Amygdala (tissue), 56 donors: ENCODE measurements around the gene THSD7B.
"Not testable (repeated sequence)": the region's sequence is repeated elsewhere in the genome, so short reads cannot be mapped to it uniquely, and the experiment has no call there.

Experiments
- DNase-seq, 56 donors: peaks; one replicate each; lab custom pipeline; 2025; lab: John Stamatoyannopoulos, UW

Gene THSD7B

DNA sequence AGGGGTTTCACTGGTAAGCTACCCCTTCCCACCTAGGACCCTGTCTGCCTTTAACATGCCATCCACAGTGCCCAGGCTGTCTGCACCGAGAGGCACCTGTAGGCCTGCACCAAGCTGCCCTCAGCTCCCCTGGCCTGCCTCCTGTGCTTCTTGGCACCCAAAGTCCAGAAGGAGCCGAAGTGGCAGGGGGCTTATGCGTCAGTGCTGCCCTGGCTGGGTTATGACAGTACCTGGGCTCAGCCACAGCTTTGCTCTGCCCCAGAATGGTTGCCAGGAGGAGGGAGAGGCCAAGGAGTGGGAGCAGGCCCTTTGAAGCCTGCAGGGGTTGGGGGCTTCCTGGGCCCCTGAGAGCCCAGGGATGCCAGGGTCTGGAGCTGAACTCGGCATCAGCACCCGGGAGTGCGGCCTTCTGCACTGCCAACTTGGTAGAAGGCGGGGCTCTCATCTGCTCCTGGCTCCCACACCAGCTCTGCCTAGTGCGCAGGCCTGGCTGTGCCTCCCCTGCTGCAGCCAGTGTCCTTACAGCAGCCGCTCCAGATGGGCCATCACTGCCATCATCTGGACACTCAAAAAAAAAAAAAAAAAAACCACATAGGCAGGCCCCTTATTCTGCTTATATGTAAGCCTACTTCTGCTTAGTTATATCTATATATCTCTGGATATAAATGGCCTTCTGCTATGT lies 155.4 kb downstream of the THSD7B start:
- DNase-seq: no peak

DNA sequence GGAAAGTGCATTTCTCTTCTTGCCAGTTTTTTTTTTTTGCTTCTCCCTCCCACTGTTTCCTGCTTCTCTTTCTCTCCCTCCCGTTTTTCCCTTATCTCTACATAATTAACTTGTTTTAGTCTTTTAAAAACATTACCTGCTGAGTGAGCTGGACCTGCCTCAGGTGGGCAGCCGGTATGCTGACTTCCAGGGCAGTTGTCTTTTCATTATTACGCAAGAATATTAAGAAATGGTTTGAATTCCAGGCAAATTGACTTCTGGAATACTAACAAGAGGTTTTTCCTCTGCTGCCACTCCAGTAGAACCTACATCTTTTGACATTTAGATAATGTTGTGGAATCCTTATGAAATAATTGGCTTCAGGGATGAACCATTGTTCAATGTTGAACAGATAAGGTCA lies 161.8 kb downstream of the THSD7B start:
- no peak for DNase-seq

DNA sequence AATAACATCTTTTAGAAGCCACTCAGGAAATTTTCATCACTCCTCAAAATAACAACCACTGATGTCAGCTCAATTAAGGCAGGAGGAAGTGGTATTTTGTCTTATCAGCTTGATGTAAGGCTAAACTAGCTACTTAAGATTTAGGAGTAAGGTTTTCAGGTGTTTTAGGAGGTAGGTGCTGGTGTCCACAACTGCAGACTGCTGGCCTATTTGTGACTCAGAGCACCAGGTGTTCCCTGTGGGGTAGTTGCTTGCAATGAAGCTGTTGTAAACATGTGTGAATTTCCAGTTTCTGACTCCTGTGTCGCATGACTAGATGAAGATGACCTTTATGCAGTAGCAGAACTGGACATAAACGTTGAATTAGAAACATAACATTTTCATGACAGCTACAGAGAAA lies 164.2 kb downstream of the THSD7B start:
- DNase-seq: no peak

GRCh38 chr2:136932700-136933099 lies 167.4 kb downstream of the THSD7B start:
- DNase-seq: no peak

- no peak for DNase-seq
Observed at GRCh38 chr2:136935119-136935518, 169.8 kb downstream of the THSD7B start.

- no peak for DNase-seq
Observed at GRCh38 chr2:136956050-136956449, 190.7 kb downstream of the THSD7B start.

GRCh38 chr2:136957044-136957443 lies 191.7 kb downstream of the THSD7B start:
- no peak for DNase-seq

GRCh38 chr2:136962105-136962725 lies 196.9 kb downstream of the THSD7B start:
- DNase-seq: no peak

- DNase-seq: no peak
Observed at GRCh38 chr2:136966485-136966884, 201.1 kb downstream of the THSD7B start.

DNA sequence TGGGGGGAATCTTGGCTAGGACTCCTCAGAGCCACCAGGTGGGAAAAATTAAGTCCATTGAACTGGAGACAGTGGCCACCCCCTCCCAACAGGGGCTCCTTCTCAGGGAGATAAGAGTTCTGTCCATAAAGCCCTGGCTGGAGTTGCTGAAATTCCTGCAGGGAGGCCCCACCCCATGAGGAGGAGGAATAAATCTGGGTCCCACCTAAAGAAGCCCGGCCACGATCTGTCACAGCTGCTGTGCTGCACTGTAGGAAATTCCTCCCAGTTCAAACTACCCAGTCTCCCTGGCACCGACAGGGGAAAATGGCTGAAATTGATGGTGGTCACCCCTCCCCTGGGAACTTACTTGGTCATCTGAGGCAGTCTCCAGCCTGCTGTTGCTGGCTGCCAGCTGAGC lies 215.0 kb downstream of the THSD7B start:
- no peak for DNase-seq

GRCh38 chr2:136981689-136982088 lies 216.3 kb downstream of the THSD7B start:
- DNase-seq: not testable (repeated sequence)

DNA sequence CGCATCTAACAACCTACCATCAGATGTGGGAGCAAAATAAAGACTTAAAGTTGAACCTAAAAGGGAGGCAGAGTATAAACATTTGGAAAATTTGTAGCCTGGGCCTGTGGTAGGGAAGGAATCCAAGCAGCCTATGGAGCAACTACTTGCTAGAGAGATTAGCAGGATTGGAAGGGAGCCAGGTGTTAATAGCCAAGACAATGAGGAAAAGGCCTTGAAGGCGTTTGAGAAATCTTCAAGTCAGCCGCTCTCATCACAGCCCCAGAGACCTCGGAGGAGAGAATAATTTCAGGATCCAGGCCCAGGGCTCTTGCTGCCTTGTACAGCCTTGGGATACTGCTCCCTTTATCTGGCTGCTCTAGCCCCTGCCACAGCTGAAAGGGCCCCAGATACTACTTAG lies 219.7 kb downstream of the THSD7B start:
- DNase-seq: no peak

- DNase-seq: no peak
Observed at GRCh38 chr2:136986605-136987221, 221.4 kb downstream of the THSD7B start.

DNA sequence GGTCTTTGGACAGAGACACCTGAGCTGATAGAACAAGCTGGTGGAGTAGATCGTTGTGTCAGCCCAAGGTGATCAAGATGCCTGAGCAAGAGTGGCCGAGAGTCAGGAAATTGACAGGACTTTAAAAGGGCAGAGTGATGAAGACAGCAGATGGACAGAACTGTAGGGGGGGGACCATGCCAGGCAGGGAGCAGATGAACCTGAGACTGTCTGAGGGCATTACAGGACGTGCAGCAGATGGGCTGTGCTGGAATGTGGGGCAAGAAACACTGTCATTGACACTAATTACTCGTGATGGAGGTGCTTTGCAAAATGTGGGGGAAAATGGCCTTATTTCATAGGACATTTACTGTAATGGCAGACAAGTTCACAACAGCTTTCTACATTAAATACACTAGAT lies 225.0 kb downstream of the THSD7B start:
- no peak for DNase-seq

DNA sequence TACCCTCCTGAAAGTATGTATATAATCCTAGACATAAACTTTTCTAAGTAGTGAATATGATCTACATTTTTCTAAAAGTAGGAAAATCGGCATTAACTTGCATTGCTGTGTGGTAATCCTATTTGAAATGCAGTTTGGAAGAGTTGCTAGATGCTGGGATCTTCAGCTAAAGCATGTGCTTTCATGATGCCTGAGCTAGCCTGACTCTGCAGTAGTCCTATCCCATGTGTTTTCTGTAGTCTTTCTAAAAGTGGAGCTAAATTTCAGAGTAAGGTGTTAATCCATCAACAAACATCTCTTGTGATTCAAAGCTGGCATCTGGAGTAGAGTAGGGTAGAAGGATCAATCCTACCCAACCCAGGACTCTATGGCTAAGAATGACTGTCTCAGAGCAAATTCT lies 229.4 kb downstream of the THSD7B start:
- DNase-seq: no peak

DNA sequence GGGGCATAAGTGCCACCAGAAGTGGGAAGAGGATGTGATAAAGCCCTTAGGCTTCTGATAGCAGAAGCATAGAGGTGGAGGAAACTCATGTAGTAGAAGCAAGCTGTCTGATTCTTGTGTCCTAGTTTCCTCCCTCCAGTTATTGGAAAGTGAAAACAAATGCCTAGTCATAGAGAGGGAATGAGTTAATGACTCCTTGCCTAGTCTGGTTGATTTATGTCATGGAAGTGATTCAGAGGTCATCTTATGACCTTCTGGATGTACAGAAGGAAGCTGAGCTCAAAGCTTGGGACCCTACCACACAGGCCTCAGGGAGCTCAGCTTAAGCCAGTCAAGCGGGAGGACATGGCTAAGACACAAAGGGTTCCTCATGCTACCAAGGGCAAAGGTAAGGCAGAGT lies 232.2 kb downstream of the THSD7B start:
- no peak for DNase-seq

GRCh38 chr2:137000811-137001210 lies 235.5 kb downstream of the THSD7B start:
- no peak for DNase-seq

- no peak for DNase-seq
Observed at GRCh38 chr2:137002896-137003295, 237.6 kb downstream of the THSD7B start.

- no peak for DNase-seq
Observed at GRCh38 chr2:137005210-137005609, 239.9 kb downstream of the THSD7B start.

GRCh38 chr2:137007938-137008337 lies 242.6 kb downstream of the THSD7B start:
- DNase-seq: no peak

- DNase-seq: no peak
Observed at GRCh38 chr2:137009953-137010352, 244.6 kb downstream of the THSD7B start.
